DND-41 (cell line): Measurements from ENCODE around the gene MYL10.

Experiments used
- CTCF ChIP-seq: IDR thresholded peaks from 2 replicates; pipeline ENCODE4 v1.5.1; 2012; ENCODE audit warnings: borderline replicate concordance, low read length, moderate library complexity, mild to moderate bottlenecking; ENCODE audit not compliant: poor library complexity, severe bottlenecking; ENCODE audit errors: extremely low read depth
- EZH2 ChIP-seq: IDR thresholded peaks from 3 replicates; pipeline ENCODE4 v1.6.1; 2012; ENCODE audit warnings: borderline replicate concordance, low read depth, mild to moderate bottlenecking, moderate library complexity, low read length, inconsistent platforms; ENCODE audit not compliant: severe bottlenecking

- TF ChIP-seq EZH2 (no peak), CTCF (no peak)
Measured at GRCh38 chr7:101620991-101621390, 8.1 kb downstream of the MYL10 start.
